Mesothelial cell of epicardium (in vitro differentiated cells): ENCODE data around the gene SORL1. TPM values are rescaled to one million over a fixed set of nuclear protein-coding genes. Genes with fewer than 3 reads are reported as not detected.
A peak's percentile ranks its signal among the peaks of the same experiment; 100 is the strongest.

ENCODE experiments used
- DNase-seq, 2 experiments: peaks; one replicate each; pipeline ENCODE4 v3.0.0; 2021; ENCODE audit warnings: low spot score in 2 of 2; ENCODE audit not compliant: unreplicated experiment in 2 of 2
- H3K27ac Mint-ChIP-seq: 2 replicates; pipeline ENCODE4 v1.8.0; 2021; ENCODE audit warnings: mixed read lengths
- H3K27me3 Mint-ChIP-seq: 2 replicates; pipeline ENCODE4 v1.8.0; 2021; ENCODE audit warnings: low read depth, mixed read lengths
- H3K36me3 Mint-ChIP-seq: 2 replicates; pipeline ENCODE4 v1.8.0; 2021; ENCODE audit warnings: mixed read lengths
- H3K4me1 Mint-ChIP-seq: 2 replicates; pipeline ENCODE4 v1.8.0; 2021; ENCODE audit warnings: mixed read lengths
- H3K4me3 Mint-ChIP-seq: 2 replicates; pipeline ENCODE4 v1.8.0; 2021; ENCODE audit warnings: mild to moderate bottlenecking, moderate library complexity, mixed read lengths
- H3K9me3 Mint-ChIP-seq: 2 replicates; pipeline ENCODE4 v1.8.0; 2021; ENCODE audit warnings: mixed read lengths
- total RNA-seq: library from RNA; stranded (reverse); gene quantifications from 3 replicates; pipeline ENCODE4 v1.2.1, GENCODE V29; 2021
- TF ChIP-seq, protein P1 (sequence below): fragments of 200-600 bp; sonication (generic); IDR thresholded peaks from one replicate; pipeline ENCODE4 v1.5.0; 2021; ENCODE audit warnings: antibody characterized with exemption; ENCODE audit not compliant: unreplicated experiment

The SORL1 gene
- total RNA-seq, 1 donor from 2014 or later, result 32.8 TPM

DNA sequence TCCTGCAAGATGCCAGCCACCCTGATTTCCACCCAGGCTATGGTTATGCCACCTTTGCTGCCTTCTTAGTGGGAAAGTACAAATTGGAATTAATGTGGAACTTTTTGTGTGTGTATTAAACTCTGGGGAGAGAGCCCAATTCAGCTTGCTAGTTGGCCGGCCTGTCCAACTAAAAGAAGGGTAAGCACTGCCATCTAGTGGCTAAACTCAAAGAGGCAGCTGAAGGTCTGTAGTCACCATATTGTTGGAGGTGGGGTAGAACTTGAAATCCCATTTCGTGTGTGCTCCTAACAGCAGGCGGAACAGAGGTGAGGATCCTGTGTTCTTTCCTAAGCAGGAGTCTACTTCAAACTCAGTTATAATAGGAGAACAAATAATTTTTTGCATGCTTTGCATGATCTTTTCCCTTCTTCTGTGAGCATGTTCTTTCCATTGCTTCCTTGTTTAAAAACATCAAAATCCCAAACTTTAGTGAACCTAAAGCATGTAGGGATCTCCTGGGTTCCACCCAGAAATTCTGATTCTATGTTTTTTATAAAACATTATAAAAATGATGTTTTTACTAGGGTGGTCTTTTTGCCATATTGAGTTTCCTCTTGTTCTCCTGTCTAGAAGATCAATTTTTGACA lies 139.4 kb downstream of the SORL1 start:
- peak in 1 of 2 experiments; percentile 74 for DNase-seq
- TF ChIP-seq, protein P1, sequence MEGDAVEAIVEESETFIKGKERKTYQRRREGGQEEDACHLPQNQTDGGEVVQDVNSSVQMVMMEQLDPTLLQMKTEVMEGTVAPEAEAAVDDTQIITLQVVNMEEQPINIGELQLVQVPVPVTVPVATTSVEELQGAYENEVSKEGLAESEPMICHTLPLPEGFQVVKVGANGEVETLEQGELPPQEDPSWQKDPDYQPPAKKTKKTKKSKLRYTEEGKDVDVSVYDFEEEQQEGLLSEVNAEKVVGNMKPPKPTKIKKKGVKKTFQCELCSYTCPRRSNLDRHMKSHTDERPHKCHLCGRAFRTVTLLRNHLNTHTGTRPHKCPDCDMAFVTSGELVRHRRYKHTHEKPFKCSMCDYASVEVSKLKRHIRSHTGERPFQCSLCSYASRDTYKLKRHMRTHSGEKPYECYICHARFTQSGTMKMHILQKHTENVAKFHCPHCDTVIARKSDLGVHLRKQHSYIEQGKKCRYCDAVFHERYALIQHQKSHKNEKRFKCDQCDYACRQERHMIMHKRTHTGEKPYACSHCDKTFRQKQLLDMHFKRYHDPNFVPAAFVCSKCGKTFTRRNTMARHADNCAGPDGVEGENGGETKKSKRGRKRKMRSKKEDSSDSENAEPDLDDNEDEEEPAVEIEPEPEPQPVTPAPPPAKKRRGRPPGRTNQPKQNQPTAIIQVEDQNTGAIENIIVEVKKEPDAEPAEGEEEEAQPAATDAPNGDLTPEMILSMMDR, result peak; percentile 75
- Mint-ChIP-seq H3K36me3 (peaks cover 24% of the 10 kb centered on the region), H3K4me3 (no peak overlapping the region), H3K4me1 (no peaks in the 10 kb centered on the region), H3K27ac (no peak overlapping the region), H3K27me3 (no peaks in the 10 kb centered on the region), H3K9me3 (no peaks in the 10 kb centered on the region)

DNA sequence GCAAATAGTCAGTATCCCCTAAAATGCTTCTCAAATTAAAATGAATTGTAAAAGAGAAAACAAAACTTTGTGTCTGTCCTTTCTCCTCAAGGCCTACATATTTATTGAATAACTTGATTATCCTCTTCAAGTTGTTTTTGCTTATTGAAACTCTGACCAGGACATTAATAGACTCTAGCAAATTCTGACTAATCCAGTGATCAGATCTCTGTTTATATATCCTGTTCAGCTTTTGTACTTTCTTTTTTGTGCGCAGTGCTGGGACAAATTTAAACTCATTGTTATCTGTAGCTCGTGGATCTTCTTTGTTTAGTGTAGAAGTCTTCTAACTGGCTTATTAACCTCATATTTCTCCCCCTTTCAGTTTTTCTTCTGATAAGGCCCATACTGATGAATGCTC lies 140.6 kb downstream of the SORL1 start:
- DNase-seq, result no peak
- Mint-ChIP-seq H3K4me1 (no peaks in the 10 kb centered on the region), H3K27ac (no peak overlapping the region), H3K4me3 (no peak overlapping the region), H3K9me3 (no peaks in the 10 kb centered on the region), H3K27me3 (no peaks in the 10 kb centered on the region), H3K36me3 (peaks cover 27% of the 10 kb centered on the region)
- TF ChIP-seq, protein P1, result no peak

DNA sequence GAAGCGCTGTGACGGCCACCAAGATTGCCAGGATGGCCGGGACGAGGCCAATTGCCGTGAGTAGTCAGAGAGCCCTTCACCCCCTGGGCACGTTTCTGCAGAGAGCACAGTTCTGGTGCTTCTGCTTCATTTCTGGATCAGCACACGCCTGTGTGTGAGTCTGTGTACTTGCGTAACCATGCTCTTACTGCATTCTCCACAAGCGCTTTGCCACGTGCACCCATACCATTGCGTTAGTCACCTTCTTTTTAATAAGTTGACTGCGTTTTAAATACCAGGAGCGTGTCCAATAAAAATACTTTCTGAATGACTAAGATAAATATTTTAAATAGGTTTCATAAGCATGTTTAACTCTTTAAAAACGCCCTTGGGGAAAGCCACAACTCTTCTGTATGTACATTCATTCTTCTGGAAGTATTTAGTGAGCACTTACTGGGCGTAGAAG lies 143.6 kb downstream of the SORL1 start:
- Mint-ChIP-seq H3K4me1 (no peaks in the 10 kb centered on the region), H3K36me3 (peaks cover 30% of the 10 kb centered on the region), H3K4me3 (no peak overlapping the region), H3K27ac (no peak overlapping the region), H3K9me3 (no peaks in the 10 kb centered on the region), H3K27me3 (no peaks in the 10 kb centered on the region)
- TF ChIP-seq, protein P1, result no peak
- DNase-seq, result no peak

DNA sequence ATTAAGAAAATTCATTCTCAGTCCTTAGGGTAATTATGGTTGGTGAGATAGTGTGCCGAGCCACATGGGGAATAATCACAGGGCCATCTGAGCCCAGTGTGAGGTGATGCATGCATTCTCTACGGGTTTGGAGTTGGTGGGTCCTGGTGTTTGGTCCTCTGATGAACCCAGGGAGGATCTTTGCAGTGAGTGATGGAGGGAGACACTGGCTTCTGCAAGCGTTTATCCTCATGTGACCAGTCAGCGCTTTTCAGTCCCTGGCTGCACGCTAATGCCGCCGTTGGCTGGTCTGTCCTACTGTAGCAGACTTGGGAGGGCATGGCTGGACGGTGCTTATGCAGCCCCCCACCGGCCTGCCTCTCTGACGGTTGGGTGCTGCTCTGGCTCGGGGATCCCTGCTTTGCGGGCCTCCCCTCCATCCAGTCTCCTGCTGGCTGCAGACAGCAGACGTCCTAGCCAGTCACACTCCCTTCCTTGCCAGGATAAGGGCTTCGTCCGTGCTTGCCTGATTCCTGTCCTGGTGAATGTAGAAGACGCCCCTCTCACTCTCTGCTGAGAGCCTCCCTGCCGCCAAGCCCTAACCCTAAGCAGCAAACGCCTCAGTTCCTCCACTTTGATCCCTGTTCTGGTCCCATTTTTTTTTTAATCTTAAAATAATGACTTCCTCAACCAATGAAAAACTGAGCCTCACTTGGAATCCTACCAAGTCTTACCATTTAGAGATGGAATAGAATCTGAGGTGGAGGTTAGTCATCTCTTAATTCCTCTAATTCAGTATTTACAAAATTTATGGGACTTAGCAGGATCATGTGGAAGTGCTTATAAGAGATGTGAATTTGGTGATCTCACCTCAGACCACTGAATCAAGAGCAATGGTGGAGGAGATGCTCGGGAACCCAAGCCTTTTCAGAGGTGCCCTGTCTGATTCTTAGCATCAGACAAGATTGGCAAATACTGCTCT lies 144.4 kb downstream of the SORL1 start:
- TF ChIP-seq, protein P1, result no peak
- H3K36me3 Mint-ChIP-seq, result peaks cover 29% of the 10 kb centered on the region
- H3K27me3 Mint-ChIP-seq, result no peaks in the 10 kb centered on the region
- DNase-seq, result no peak
- H3K4me1 Mint-ChIP-seq, result no peaks in the 10 kb centered on the region
- no peaks in the 10 kb centered on the region for H3K9me3 Mint-ChIP-seq
- no peak overlapping the region for H3K27ac Mint-ChIP-seq
- H3K4me3 Mint-ChIP-seq, result no peak overlapping the region

DNA sequence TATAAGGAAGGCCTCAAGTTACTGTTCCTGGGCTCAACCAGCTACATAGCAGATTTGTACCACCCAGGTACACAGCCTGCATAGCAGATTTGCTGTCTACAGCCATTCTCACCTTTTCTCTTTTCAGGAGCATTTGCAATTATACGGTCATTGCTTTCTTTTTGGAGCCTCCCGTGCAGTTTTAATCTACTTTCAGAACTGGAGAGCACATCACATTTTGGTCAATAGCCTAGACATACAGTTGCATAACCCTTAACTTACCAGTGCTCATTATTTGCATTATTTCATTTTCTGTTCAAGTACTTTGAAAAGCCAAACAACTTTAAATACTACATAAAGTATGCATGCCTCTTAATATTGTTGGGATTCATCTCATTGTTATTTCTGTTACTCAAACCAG lies 151.2 kb downstream of the SORL1 start:
- H3K27me3 Mint-ChIP-seq, result no peaks in the 10 kb centered on the region
- H3K4me3 Mint-ChIP-seq, result no peak overlapping the region
- DNase-seq, result no peak
- peaks cover 4% of the 10 kb centered on the region for H3K9me3 Mint-ChIP-seq
- no peak overlapping the region for H3K27ac Mint-ChIP-seq
- TF ChIP-seq, protein P1, result no peak
- H3K36me3 Mint-ChIP-seq, result peaks cover 24% of the 10 kb centered on the region
- no peaks in the 10 kb centered on the region for H3K4me1 Mint-ChIP-seq
